ENCODE measurements around the gene DOLK.

The DOLK gene

GRCh38 chr9:128919402-128920089 is 27.9 kb downstream of the DOLK start:
- TF ChIP-seq GATA3 (IDR thresholded peaks at IDR 0.05; ENCODE audit: low read depth, low read length) (no peak), GATA2 (IDR thresholded peaks at IDR 0.05; ENCODE audit: low read depth, low read length) (no peak)

- no peak for TF ChIP-seq GATA3 (IDR thresholded peaks at IDR 0.05; ENCODE audit: low read depth, low read length)
- no peak for TF ChIP-seq GATA2 (IDR thresholded peaks at IDR 0.05; ENCODE audit: low read depth, low read length)
These were observed 28.5 kb downstream of the DOLK start for GRCh38 chr9:128918921-128919320.

- no peak for TF ChIP-seq GATA2 (IDR thresholded peaks at IDR 0.05; ENCODE audit: low read depth, low read length)
- TF ChIP-seq GATA3 (IDR thresholded peaks at IDR 0.05; ENCODE audit: low read depth, low read length): no peak
These were observed 30.1 kb downstream of the DOLK start for GRCh38 chr9:128917151-128917849.

- TF ChIP-seq GATA3 (IDR thresholded peaks at IDR 0.05; ENCODE audit: low read depth, low read length) (no peak), GATA2 (IDR thresholded peaks at IDR 0.05; ENCODE audit: low read depth, low read length) (no peak)
These were observed 30.7 kb downstream of the DOLK start for GRCh38 chr9:128916745-128917144.

GRCh38 chr9:128916204-128916603 is 31.2 kb downstream of the DOLK start:
- TF ChIP-seq GATA3 (IDR thresholded peaks at IDR 0.05; ENCODE audit: low read depth, low read length) (no peak), GATA2 (IDR thresholded peaks at IDR 0.05; ENCODE audit: low read depth, low read length) (no peak)

- TF ChIP-seq GATA2 (IDR thresholded peaks at IDR 0.05; ENCODE audit: low read depth, low read length) (no peak), GATA3 (IDR thresholded peaks at IDR 0.05; ENCODE audit: low read depth, low read length) (no peak)
These were observed 33.2 kb downstream of the DOLK start for GRCh38 chr9:128913995-128914772.

GRCh38 chr9:128913048-128913900 is 34.1 kb downstream of the DOLK start:
- no peak for TF ChIP-seq GATA3 (IDR thresholded peaks at IDR 0.05; ENCODE audit: low read depth, low read length)
- no peak for TF ChIP-seq GATA2 (IDR thresholded peaks at IDR 0.05; ENCODE audit: low read depth, low read length)

GRCh38 chr9:128912270-128912853 is 35.0 kb downstream of the DOLK start:
- TF ChIP-seq GATA3 (IDR thresholded peaks at IDR 0.05; ENCODE audit: low read depth, low read length): no peak
- no peak for TF ChIP-seq GATA2 (IDR thresholded peaks at IDR 0.05; ENCODE audit: low read depth, low read length)

- TF ChIP-seq GATA2 (IDR thresholded peaks at IDR 0.05; ENCODE audit: low read depth, low read length) (no peak), GATA3 (IDR thresholded peaks at IDR 0.05; ENCODE audit: low read depth, low read length) (no peak)
These were observed 35.8 kb downstream of the DOLK start for GRCh38 chr9:128911529-128912035.

- TF ChIP-seq GATA2 (IDR thresholded peaks at IDR 0.05; ENCODE audit: low read depth, low read length) (no peak), GATA3 (IDR thresholded peaks at IDR 0.05; ENCODE audit: low read depth, low read length) (no peak)
These were observed 36.5 kb downstream of the DOLK start for GRCh38 chr9:128910906-128911305.

GRCh38 chr9:128909859-128910258 is 37.5 kb downstream of the DOLK start:
- TF ChIP-seq GATA2 (IDR thresholded peaks at IDR 0.05; ENCODE audit: low read depth, low read length): no peak
- TF ChIP-seq GATA3 (IDR thresholded peaks at IDR 0.05; ENCODE audit: low read depth, low read length): no peak

- no peak for TF ChIP-seq GATA2 (IDR thresholded peaks at IDR 0.05; ENCODE audit: low read depth, low read length)
- no peak for TF ChIP-seq GATA3 (IDR thresholded peaks at IDR 0.05; ENCODE audit: low read depth, low read length)
These were observed 39.0 kb downstream of the DOLK start for GRCh38 chr9:128908372-128908771.

GRCh38 chr9:128906741-128907140 is 40.7 kb downstream of the DOLK start:
- TF ChIP-seq GATA3 (IDR thresholded peaks at IDR 0.05; ENCODE audit: low read depth, low read length) (no peak), GATA2 (IDR thresholded peaks at IDR 0.05; ENCODE audit: low read depth, low read length) (no peak)
